AG04450 (cell line): ENCODE data around the gene BMP7. TPM values are rescaled to one million over a fixed set of nuclear protein-coding genes. Genes with fewer than 3 reads are reported as not detected.

ENCODE experiments used
- CTCF ChIA-PET: fragments of 300-600, 350-600 bp; formaldehyde crosslinking; extraction: SDS; loops from one replicate; lab custom pipeline; 2022; ENCODE audit warnings: antibody characterized with exemption, inconsistent platforms; lab: Charles Lee
- POLR2A ChIA-PET: fragments of 350-600 bp; formaldehyde crosslinking; extraction: SDS; loops from one replicate; lab custom pipeline; 2021; ENCODE audit warnings: antibody characterized with exemption, inconsistent platforms; lab: Yijun Ruan, JAX
- DNase-seq: peaks from one replicate; pipeline ENCODE4 v3.0.0-alpha.2; 2011; ENCODE audit warnings: low read depth, low spot score
- H3K27ac ChIP-seq: one replicate; pipeline ENCODE4 v1.5.1; 2012; ENCODE audit warnings: low read depth, low read length, control low read depth
- H3K27me3 ChIP-seq: one replicate; pipeline ENCODE4 v1.6.0; 2012; ENCODE audit warnings: low read length; ENCODE audit not compliant: control insufficient read depth, insufficient read depth
- H3K4me3 ChIP-seq: 2 replicates; pipeline ENCODE4 v1.5.1; 2011; ENCODE audit warnings: mild to moderate bottlenecking, low read depth, low read length, control low read depth
- H3K9me3 ChIP-seq: 2 replicates; pipeline ENCODE4 v1.5.1; 2012; ENCODE audit warnings: low read length; ENCODE audit not compliant: control insufficient read depth, insufficient read depth
- polyA plus RNA-seq: library from polyadenylated mRNA; depleted of rRNA; stranded (reverse); fragments of >200 nt; gene quantifications from 2 replicates; pipeline ENCODE4 v1.2.3, GENCODE V29; 2011
- TF ChIP-seq, protein P1 (sequence below): IDR thresholded peaks from 2 replicates; pipeline ENCODE4 v1.5.1; 2011; ENCODE audit warnings: low read depth, low read length, control low read depth, inconsistent platforms

BMP7 gene
- polyA plus RNA-seq, 1 experiment, result not detected

GRCh38 chr20:57133926-57134650 lies 132.4 kb downstream of the BMP7 start:
- H3K9me3 ChIP-seq, result peaks cover 6% of the 10 kb centered on the region
- H3K4me3 ChIP-seq, result no peak overlapping the region
- POLR2A ChIA-PET, result no interaction called here
- H3K27ac ChIP-seq, result no peak overlapping the region
- CTCF ChIA-PET, result no interaction called here
- TF ChIP-seq, protein P1, sequence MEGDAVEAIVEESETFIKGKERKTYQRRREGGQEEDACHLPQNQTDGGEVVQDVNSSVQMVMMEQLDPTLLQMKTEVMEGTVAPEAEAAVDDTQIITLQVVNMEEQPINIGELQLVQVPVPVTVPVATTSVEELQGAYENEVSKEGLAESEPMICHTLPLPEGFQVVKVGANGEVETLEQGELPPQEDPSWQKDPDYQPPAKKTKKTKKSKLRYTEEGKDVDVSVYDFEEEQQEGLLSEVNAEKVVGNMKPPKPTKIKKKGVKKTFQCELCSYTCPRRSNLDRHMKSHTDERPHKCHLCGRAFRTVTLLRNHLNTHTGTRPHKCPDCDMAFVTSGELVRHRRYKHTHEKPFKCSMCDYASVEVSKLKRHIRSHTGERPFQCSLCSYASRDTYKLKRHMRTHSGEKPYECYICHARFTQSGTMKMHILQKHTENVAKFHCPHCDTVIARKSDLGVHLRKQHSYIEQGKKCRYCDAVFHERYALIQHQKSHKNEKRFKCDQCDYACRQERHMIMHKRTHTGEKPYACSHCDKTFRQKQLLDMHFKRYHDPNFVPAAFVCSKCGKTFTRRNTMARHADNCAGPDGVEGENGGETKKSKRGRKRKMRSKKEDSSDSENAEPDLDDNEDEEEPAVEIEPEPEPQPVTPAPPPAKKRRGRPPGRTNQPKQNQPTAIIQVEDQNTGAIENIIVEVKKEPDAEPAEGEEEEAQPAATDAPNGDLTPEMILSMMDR, result no peak
- no peaks in the 10 kb centered on the region for H3K27me3 ChIP-seq
- DNase-seq, result no peak

GRCh38 chr20:57131601-57132391 lies 134.6 kb downstream of the BMP7 start:
- POLR2A ChIA-PET, result no interaction called here
- Histone ChIP-seq H3K27me3 (no peaks in the 10 kb centered on the region), H3K4me3 (no peak overlapping the region), H3K9me3 (peaks cover 6% of the 10 kb centered on the region), H3K27ac (no peak overlapping the region)
- no peak for DNase-seq
- TF ChIP-seq, protein P1, result no peak
- CTCF ChIA-PET, result no interaction called here

DNA sequence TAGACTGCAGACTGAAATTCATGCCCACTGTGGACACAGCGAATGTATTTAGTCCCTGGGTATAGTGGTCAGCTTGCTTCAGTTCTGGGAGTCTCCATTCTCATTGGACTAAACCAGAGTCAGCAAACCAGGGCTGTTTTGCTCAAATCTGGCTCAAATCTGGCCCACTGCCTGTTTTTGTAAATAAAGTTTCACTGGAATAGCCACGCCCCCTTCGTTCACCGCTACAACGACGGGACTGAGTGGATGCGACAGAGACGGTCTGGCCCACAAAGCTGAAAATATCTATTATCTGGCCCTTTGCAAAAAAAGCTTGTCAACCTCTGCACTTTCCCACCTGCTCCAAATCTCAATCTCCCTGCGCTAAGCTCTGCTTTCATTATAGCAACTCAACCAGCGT lies 135.4 kb downstream of the BMP7 start:
- CTCF ChIA-PET, result no interaction called here
- TF ChIP-seq, protein P1, result no peak

DNA sequence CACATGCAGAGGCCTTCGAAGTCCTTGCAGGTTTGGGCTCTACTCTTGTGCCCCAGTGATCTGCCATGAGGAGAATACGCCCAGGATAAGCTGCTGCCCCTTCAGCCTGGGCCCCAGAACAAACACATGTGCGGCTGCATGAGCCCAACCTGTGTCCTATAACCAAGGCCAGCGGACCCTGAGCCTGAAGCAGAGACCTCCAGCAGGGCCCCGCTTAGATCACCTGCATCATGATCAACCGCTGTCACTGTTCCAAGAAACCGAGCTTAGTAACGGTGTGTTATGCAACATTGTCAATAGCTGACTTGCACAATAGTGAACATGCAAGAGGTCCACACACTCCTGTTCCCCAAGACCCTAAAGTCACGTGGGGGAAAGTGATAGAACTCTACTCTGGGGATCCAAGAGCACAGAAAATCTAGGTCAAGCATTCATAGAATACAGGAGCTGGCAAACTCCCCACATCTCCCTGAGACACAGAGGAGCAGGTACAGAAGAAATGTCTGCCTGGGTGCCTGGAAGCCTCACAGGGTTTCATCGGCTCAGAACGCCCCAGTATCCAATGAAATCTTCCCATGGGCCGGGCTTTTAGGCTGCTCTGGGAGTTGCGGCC lies 136.2 kb downstream of the BMP7 start:
- ChIA-PET POLR2A (no interaction called here), CTCF (interaction anchor here (0.5 kb wide), 1 partner anchor 22 kb away, joined by 3 read pairs; no protein-coding TSS in a partner anchor)
- H3K9me3 ChIP-seq, result no peaks in the 10 kb centered on the region; the same call in 1 of the 2 replicates
- TF ChIP-seq, protein P1, result no peak
- H3K27me3 ChIP-seq, result no peaks in the 10 kb centered on the region
- DNase-seq, result no peak
- no peak overlapping the region for H3K27ac ChIP-seq
- no peak overlapping the region for H3K4me3 ChIP-seq

More for the DNA sequence above, 135.4 kb downstream of the BMP7 start:
- no peak for DNase-seq
- H3K27ac ChIP-seq, result no peak overlapping the region
- peaks cover 3% of the 10 kb centered on the region for H3K9me3 ChIP-seq
- no peaks in the 10 kb centered on the region for H3K27me3 ChIP-seq
- H3K4me3 ChIP-seq, result no peak overlapping the region
- POLR2A ChIA-PET, result no interaction called here
